Activated CD4-positive, alpha-beta T cell treated with anti-CD3 and anti-CD28 coated beads, Interleukin-2, amount 10 ng/mL, durations not matched to agents 7 days and 5 days (primary cell): ENCODE results near the gene VIPR2. TPM values are rescaled to one million over a fixed set of nuclear protein-coding genes. Genes with fewer than 3 reads are reported as not detected.

Experiments
- CTCF ChIA-PET: fragments of 350-600 bp; sonication (Branson Sonifier 250); formaldehyde crosslinking; loops from one replicate; lab custom pipeline; 2021; ENCODE audit warnings: antibody characterized with exemption; lab: Charles Lee
- POLR2A ChIA-PET: fragments of 350-600 bp; sonication (Branson Sonifier 250); formaldehyde crosslinking; loops from one replicate; lab custom pipeline; 2021; ENCODE audit warnings: antibody characterized with exemption; lab: Charles Lee
- DNase-seq: peaks from one replicate; pipeline ENCODE4 v3.0.0-alpha.2; 2020
- H3K27ac Mint-ChIP-seq: one replicate; pipeline ENCODE4 v1.8.0; 2021; ENCODE audit warnings: mild to moderate bottlenecking, moderate library complexity, mixed read lengths
- H3K27me3 Mint-ChIP-seq: one replicate; pipeline ENCODE4 v1.8.0; 2021; ENCODE audit warnings: mixed read lengths
- H3K36me3 Mint-ChIP-seq: one replicate; pipeline ENCODE4 v1.8.0; 2021; ENCODE audit warnings: low read depth, mixed read lengths
- H3K4me1 Mint-ChIP-seq: one replicate; pipeline ENCODE4 v1.8.0; 2021; ENCODE audit warnings: mixed read lengths
- H3K4me3 Mint-ChIP-seq: one replicate; pipeline ENCODE4 v1.8.0; 2021; ENCODE audit warnings: mild to moderate bottlenecking, moderate library complexity, mixed read lengths
- H3K9me3 Mint-ChIP-seq: one replicate; pipeline ENCODE4 v1.8.0; 2021; ENCODE audit warnings: mixed read lengths
- total RNA-seq, 2 experiments: library from RNA; stranded (reverse); gene quantifications; one replicate each; pipeline ENCODE4 v1.2.3, GENCODE V29; 2021

VIPR2 gene
- total RNA-seq, 2 experiments from 2014 or later, result not detected

GRCh38 chr7:159063046-159063840, 81.4 kb downstream of the VIPR2 start:
- H3K9me3 Mint-ChIP-seq, result no peaks in the 10 kb centered on the region
- no peak for DNase-seq
- peaks cover 3% of the 10 kb centered on the region for H3K36me3 Mint-ChIP-seq
- no peak overlapping the region for H3K27ac Mint-ChIP-seq
- no peak overlapping the region for H3K4me3 Mint-ChIP-seq
- peaks cover 2% of the 10 kb centered on the region for H3K27me3 Mint-ChIP-seq
- POLR2A ChIA-PET, result no interaction called here
- H3K4me1 Mint-ChIP-seq, result peaks cover 7% of the 10 kb centered on the region
- CTCF ChIA-PET, result no interaction called here

DNA sequence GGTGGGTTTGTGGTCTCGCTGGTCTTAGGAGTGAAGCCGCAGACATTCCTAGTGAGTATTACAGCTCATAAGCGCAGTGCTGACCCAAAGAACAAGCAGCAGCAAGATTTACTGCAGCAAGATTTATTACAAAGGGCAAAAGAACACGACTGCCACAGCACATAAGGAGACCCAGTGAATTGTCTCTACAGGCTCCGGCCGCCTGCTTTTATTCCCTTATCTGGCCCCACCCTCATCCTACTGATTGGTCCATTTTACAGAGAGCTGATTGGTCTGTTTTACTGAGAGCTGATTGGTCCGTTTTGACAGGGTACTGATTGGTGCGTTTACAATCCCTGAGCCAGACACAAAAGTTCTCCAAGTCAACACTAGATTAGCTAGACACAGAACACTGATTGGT, 82.1 kb downstream of the VIPR2 start:
- Mint-ChIP-seq H3K4me3 (no peak overlapping the region), H3K9me3 (no peaks in the 10 kb centered on the region), H3K27ac (no peak overlapping the region), H3K27me3 (peaks cover 2% of the 10 kb centered on the region), H3K36me3 (peaks cover 3% of the 10 kb centered on the region), H3K4me1 (peaks cover 2% of the 10 kb centered on the region)
- ChIA-PET CTCF (no interaction called here), POLR2A (no interaction called here)
- no peak for DNase-seq

GRCh38 chr7:159061674-159062212, 82.9 kb downstream of the VIPR2 start:
- Mint-ChIP-seq H3K27ac (no peak overlapping the region), H3K4me1 (no peaks in the 10 kb centered on the region), H3K36me3 (peaks cover 3% of the 10 kb centered on the region), H3K9me3 (no peaks in the 10 kb centered on the region), H3K4me3 (no peak overlapping the region), H3K27me3 (peaks cover 2% of the 10 kb centered on the region)
- CTCF ChIA-PET, result no interaction called here
- POLR2A ChIA-PET, result no interaction called here
- no peak for DNase-seq

GRCh38 chr7:159061209-159061608, 83.5 kb downstream of the VIPR2 start:
- H3K36me3 Mint-ChIP-seq, result peaks cover 3% of the 10 kb centered on the region
- ChIA-PET CTCF (no interaction called here), POLR2A (no interaction called here)
- H3K27me3 Mint-ChIP-seq, result peaks cover 2% of the 10 kb centered on the region
- H3K4me1 Mint-ChIP-seq, result no peaks in the 10 kb centered on the region
- no peaks in the 10 kb centered on the region for H3K9me3 Mint-ChIP-seq
- no peak overlapping the region for H3K4me3 Mint-ChIP-seq
- H3K27ac Mint-ChIP-seq, result no peak overlapping the region
- DNase-seq, result no peak

DNA sequence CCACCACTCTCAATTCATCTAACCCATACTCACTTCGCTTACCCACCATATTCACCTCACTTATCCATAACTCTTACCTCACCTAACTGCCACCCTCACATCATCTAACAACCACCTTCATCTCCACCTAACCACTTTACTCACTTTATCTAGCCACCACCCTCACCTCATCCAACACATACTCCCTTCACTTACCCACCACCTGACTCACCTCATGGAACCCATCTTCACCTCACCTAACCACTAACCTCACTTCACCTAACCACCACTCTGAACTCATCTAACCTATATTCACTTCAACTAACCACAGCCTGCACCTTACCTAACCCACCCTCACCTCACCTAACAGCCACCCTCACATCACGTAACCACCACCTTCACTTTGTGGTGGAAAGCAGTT, 84.2 kb downstream of the VIPR2 start:
- POLR2A ChIA-PET, result no interaction called here
- Mint-ChIP-seq H3K36me3 (peaks cover 3% of the 10 kb centered on the region), H3K27me3 (peaks cover 2% of the 10 kb centered on the region), H3K4me3 (no peak overlapping the region), H3K4me1 (no peaks in the 10 kb centered on the region), H3K27ac (no peak overlapping the region), H3K9me3 (no peaks in the 10 kb centered on the region)
- CTCF ChIA-PET, result no interaction called here
- DNase-seq, result no peak

- Mint-ChIP-seq H3K27ac (no peak overlapping the region), H3K4me3 (no peak overlapping the region), H3K4me1 (no peaks in the 10 kb centered on the region), H3K27me3 (peaks cover 2% of the 10 kb centered on the region), H3K9me3 (no peaks in the 10 kb centered on the region), H3K36me3 (peaks cover 3% of the 10 kb centered on the region)
- ChIA-PET CTCF (no interaction called here), POLR2A (no interaction called here)
- DNase-seq, result no peak
These were observed 85.0 kb downstream of the VIPR2 start for GRCh38 chr7:159059629-159060028.

- no peaks in the 10 kb centered on the region for H3K9me3 Mint-ChIP-seq
- H3K27ac Mint-ChIP-seq, result no peak overlapping the region
- no peak for DNase-seq
- peaks cover 3% of the 10 kb centered on the region for H3K36me3 Mint-ChIP-seq
- ChIA-PET POLR2A (no interaction called here), CTCF (interaction anchor here (1.3 kb wide), 1 partner anchor 46 kb away, joined by 3 read pairs; no protein-coding TSS in a partner anchor)
- H3K4me1 Mint-ChIP-seq, result no peaks in the 10 kb centered on the region
- peaks cover 2% of the 10 kb centered on the region for H3K27me3 Mint-ChIP-seq
- no peak overlapping the region for H3K4me3 Mint-ChIP-seq
These were observed 87.0 kb downstream of the VIPR2 start for GRCh38 chr7:159057647-159058046.

- peaks cover 5% of the 10 kb centered on the region for H3K36me3 Mint-ChIP-seq
- DNase-seq, result no peak
- ChIA-PET POLR2A (no interaction called here), CTCF (interaction anchor here (1.3 kb wide), 1 partner anchor 45 kb away, joined by 3 read pairs; no protein-coding TSS in a partner anchor)
- H3K4me1 Mint-ChIP-seq, result peaks cover 7% of the 10 kb centered on the region
- no peak overlapping the region for H3K27ac Mint-ChIP-seq
- peaks cover 5% of the 10 kb centered on the region for H3K9me3 Mint-ChIP-seq
- no peak overlapping the region for H3K4me3 Mint-ChIP-seq
- H3K27me3 Mint-ChIP-seq, result peaks cover 2% of the 10 kb centered on the region
These were observed 87.9 kb downstream of the VIPR2 start for GRCh38 chr7:159056737-159057136.

- Mint-ChIP-seq H3K27me3 (peaks cover 5% of the 10 kb centered on the region), H3K36me3 (peaks cover 5% of the 10 kb centered on the region), H3K27ac (peak overlapping the region; percentile 2), H3K4me3 (no peak overlapping the region), H3K9me3 (peaks cover 5% of the 10 kb centered on the region), H3K4me1 (peaks cover 26% of the 10 kb centered on the region)
- ChIA-PET CTCF (interaction anchor here (1.3 to 1.6 kb wide), 2 partner anchors 9 to 11 kb away, joined by 3 to 4 read pairs; no protein-coding TSS in a partner anchor), POLR2A (no interaction called here)
- no peak for DNase-seq
These were observed 92.8 kb downstream of the VIPR2 start for GRCh38 chr7:159051916-159052315.

DNA sequence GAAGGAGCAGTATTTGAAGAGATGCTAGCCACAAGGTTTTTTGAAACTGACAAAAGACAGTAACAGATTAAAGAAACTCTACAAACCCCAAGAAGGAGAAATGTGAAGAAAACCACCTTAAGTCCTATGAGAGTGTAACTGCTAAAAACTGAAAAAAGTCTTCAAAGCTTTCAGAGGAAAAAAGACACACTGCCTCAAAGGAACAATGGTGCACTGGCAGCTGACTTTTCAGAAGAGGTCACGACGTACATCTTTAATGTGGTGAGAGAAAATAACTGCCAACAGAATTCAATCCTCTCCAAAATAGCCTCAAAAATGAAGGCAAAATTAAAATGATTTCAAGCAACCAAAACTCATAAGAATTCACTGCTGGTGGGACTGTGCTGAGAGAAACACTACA, 94.0 kb downstream of the VIPR2 start:
- POLR2A ChIA-PET, result no interaction called here
- DNase-seq, result no peak
- H3K27me3 Mint-ChIP-seq, result peaks cover 5% of the 10 kb centered on the region
- H3K4me3 Mint-ChIP-seq, result no peak overlapping the region
- H3K4me1 Mint-ChIP-seq, result peaks cover 26% of the 10 kb centered on the region
- H3K9me3 Mint-ChIP-seq, result peaks cover 5% of the 10 kb centered on the region
- peaks cover 5% of the 10 kb centered on the region for H3K36me3 Mint-ChIP-seq
- CTCF ChIA-PET, result no interaction called here
- peak overlapping the region; percentile 65 for H3K27ac Mint-ChIP-seq

DNA sequence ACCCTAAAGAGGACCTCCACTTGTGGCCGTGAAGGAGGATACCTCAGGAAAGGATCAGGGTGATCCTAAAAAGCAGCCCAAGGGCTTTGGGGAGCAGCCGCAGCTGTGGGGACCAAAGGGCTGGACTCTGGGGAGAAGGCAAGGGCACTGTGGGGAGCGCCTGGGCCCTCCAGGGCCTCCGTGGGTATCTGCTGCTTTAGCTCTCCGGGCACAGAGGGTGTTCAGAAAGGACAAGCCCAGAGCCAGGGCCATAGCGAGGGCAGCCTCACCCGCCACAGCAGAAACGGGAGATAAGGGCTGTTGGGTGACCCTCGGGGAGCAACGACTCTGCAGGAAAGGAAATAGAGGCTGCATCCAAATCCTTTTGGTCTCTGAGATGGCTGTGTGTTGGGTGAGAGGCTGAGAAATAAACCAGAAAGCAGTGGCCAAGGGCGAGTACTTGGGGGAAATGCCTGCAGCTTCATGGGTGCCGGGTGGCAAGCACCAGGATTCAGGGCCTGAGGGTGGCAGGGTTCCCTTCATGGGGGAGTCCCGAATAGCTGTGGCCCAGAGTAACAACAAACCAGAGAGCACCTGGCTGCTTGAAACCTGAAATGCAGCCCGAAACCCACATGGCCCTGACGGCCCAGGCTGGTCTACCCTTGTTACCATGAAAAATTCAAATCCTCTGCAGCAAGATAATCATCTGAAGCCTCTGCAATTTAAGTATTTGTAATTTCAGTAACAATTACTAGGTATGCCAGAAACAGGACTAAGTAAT, 95.2 kb downstream of the VIPR2 start:
- peaks cover 26% of the 10 kb centered on the region for H3K4me1 Mint-ChIP-seq
- peaks cover 5% of the 10 kb centered on the region for H3K36me3 Mint-ChIP-seq
- ChIA-PET POLR2A (no interaction called here), CTCF (interaction anchor here (0.9 kb wide), 1 partner anchor 13 kb away, joined by 3 read pairs; no protein-coding TSS in a partner anchor)
- peaks cover 5% of the 10 kb centered on the region for H3K9me3 Mint-ChIP-seq
- peak overlapping the region; percentile 58 for H3K27ac Mint-ChIP-seq
- no peak for DNase-seq
- H3K4me3 Mint-ChIP-seq, result no peak overlapping the region
- H3K27me3 Mint-ChIP-seq, result peaks cover 5% of the 10 kb centered on the region

DNA sequence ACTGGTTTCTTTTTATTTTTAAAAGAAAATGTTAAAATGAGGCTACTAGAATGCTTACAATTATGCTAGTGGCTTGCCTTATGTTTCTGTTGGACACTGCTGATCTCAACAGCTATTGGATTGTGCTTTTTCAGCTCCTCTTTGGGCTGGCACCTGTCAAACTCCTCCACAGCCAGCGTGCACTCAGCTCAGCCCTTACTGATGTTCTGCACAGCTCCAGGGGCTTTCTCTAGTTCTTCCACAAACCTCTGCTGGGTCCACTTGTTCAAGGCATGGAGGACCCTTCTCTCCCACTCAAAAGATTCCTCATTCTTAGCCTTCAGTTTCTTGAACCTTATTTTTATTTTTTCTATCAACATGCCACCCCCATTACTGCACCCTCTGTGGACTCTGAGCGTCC, 96.0 kb downstream of the VIPR2 start:
- Mint-ChIP-seq H3K36me3 (peaks cover 5% of the 10 kb centered on the region), H3K9me3 (peaks cover 5% of the 10 kb centered on the region), H3K4me1 (peaks cover 26% of the 10 kb centered on the region), H3K27me3 (peaks cover 5% of the 10 kb centered on the region), H3K4me3 (no peak overlapping the region), H3K27ac (no peak overlapping the region)
- CTCF ChIA-PET, result no interaction called here
- POLR2A ChIA-PET, result no interaction called here
- no peak for DNase-seq

DNA sequence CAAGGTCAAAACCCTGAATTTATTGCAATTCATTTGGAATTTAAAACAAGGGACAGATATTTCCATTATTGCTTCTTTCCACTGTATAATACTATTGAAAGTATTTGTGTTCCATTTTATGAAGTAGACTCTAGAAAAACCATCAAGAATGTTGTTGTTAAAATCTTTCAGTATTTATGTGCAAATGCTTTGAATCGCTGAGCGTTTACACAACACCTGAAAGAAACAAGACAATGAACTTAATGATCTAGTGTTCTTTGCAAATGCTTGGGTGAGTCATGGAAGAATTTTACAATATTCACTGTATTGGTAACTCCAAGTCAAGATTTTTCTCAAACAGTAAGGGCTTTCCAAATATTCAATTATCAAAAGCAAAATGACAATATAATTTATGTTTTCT, 97.1 kb downstream of the VIPR2 start:
- Mint-ChIP-seq H3K4me3 (no peak overlapping the region), H3K27ac (no peak overlapping the region), H3K9me3 (peaks cover 5% of the 10 kb centered on the region), H3K27me3 (peaks cover 5% of the 10 kb centered on the region), H3K36me3 (peaks cover 5% of the 10 kb centered on the region), H3K4me1 (peaks cover 26% of the 10 kb centered on the region)
- POLR2A ChIA-PET, result no interaction called here
- DNase-seq, result no peak
- CTCF ChIA-PET, result no interaction called here
